ENCODE measurements around the gene CPA2.
A peak's percentile ranks its signal among the peaks of the same experiment; 100 is the strongest.

Gene CPA2

DNA sequence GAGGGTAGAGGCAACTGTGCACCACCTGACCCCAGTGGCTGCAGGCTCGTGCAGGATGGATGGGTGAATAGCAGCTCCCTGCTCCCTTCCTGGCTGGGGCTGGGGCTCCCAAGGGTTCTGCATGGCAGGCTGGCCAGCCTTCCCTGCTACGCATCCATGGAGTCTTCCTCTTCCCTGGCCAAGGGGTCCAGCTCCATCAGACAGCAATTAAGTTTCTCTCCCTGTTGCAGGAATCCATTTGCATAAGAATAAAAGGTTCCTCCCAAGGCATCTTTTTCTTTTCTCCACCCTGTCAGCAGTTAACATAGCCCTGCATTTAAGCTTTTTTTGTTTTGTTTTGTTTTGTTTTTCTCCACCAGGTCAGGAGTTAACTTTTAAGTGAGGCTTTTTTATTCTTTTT lies 10.0 kb upstream of the CPA2 start:
- DNase-seq: no peak

DNA sequence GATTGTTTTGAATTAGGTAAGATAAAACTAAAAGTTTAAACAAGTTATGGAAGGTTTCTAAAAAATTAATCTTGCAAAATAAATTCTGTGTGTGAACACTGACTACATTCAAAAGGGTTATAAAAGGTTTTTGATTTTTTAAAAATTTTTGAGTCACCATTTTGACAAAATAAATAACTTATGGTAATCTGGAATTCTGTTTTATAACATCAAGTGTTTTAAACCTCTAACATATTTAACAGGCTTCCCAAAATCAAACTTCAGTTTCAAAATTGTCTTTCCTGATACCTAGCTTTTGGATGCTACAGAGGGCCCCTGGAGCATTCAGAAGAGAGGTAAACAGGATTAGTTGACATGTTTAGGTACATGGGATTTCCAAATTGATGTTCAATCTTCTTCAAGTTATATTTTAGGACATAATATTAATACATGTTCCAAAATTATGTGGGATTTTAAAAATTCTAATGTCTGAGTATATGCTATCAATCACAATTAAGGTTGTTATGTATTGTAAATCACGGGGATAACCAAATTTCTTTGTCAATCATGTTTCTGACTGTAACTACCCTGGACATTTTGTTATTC lies 8.1 kb upstream of the CPA2 start:
- DNase-seq: no peak

DNA sequence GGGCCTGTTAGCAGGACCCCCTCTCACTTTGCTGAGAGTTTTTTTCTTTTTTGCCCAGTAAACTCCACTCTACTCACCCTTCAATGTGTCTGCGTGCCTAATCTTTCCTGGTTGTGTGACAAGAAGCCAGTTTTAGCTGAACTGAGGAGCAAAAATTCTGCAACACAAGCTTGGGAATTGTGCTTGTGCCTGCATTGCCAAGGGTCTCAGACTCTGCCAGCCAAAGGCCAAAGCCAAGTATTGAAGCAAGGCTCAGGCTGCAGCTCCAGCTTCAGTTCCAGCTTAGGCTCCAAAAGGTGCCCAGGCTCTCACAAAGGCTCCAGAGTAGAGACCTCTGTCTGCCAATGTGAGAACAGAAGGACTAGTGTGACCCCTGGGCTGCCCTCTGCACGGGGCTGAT lies 4.2 kb upstream of the CPA2 start:
- no peak for DNase-seq

- DNase-seq: no peak
Measured at GRCh38 chr7:130263130-130263529, 3.5 kb upstream of the CPA2 start.

GRCh38 chr7:130266961-130267321 lies 278 bp downstream of the CPA2 start:
- no peak for DNase-seq

- no peak for DNase-seq
Measured at GRCh38 chr7:130268463-130269317, 2.0 kb downstream of the CPA2 start.

GRCh38 chr7:130269318-130269694 lies 2.6 kb downstream of the CPA2 start:
- DNase-seq: no peak

- DNase-seq: no peak
Measured at GRCh38 chr7:130270947-130271800, 4.5 kb downstream of the CPA2 start.

- no peak for DNase-seq
Measured at GRCh38 chr7:130272381-130273080, 5.9 kb downstream of the CPA2 start.

- DNase-seq: peak; percentile 4
Measured at GRCh38 chr7:130273081-130273932, 6.6 kb downstream of the CPA2 start.

DNA sequence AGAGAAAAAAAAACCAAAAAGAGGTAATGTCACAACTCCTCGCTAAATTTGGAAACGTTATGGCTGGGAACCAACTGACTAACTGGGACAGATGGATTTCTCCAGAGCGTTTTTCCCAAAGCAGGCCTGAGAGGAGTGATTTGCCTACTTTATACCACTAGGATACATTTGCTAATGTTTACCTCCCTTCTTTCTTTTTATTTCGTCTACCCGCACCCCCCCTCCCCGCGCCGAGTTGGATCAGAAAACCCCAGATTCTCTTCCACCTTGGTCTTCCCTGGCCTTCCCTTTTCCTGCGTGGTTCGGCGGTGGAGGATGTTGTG lies 7.2 kb downstream of the CPA2 start:
- DNase-seq: no peak

- no peak for DNase-seq
Measured at GRCh38 chr7:130274296-130274695, 7.6 kb downstream of the CPA2 start.

DNA sequence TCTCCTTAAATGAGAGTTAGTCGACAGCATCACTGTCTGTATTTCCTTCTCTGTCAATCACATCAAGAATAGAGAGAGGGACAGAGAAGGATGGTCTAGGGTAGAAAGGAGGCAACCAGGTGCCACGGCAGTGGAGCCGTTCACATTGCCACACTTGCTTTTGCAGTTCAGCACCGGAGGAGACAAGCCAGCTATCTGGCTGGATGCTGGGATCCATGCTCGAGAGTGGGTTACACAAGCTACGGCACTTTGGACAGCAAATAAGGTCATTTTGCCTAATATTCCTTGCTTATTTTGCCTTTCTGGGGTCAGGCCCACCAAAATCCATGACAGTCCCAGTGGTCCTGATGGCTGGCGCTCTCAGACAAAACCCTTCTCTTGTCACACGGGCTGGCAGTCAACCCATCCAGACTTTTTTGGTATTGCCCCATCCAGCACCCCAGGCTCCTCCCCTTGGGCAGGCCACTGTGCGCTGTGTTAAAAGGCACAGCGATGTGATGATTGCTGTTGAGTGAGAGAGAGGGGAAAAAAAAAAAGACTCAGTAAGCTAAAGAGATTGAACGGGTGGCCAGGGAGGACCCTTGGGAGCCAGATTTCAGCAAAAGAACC lies 8.4 kb downstream of the CPA2 start:
- DNase-seq: no peak

DNA sequence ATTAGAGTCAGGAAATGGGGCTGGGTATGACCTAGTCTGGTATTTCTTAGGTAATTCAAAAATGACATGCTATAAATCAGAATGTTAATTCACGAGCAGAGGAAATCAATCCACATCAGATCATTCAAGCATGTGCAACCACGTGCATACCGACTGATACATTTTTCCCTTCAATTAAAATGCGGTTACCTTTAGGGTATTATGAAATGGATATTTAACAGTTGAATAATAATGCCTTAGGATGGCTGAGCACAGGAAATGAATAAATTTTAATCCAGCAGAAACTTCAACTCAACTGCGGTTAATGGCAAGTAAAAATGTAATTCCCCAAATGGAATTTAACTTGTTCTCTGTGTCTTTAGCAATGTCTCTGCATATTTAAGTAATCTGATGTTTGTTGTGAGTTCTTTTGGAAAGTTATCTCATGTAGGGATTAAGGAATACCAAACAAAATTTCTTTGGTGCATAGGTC lies 9.2 kb downstream of the CPA2 start:
- no peak for DNase-seq

- no peak for DNase-seq
Measured at GRCh38 chr7:130276796-130277762, 10.4 kb downstream of the CPA2 start.

DNA sequence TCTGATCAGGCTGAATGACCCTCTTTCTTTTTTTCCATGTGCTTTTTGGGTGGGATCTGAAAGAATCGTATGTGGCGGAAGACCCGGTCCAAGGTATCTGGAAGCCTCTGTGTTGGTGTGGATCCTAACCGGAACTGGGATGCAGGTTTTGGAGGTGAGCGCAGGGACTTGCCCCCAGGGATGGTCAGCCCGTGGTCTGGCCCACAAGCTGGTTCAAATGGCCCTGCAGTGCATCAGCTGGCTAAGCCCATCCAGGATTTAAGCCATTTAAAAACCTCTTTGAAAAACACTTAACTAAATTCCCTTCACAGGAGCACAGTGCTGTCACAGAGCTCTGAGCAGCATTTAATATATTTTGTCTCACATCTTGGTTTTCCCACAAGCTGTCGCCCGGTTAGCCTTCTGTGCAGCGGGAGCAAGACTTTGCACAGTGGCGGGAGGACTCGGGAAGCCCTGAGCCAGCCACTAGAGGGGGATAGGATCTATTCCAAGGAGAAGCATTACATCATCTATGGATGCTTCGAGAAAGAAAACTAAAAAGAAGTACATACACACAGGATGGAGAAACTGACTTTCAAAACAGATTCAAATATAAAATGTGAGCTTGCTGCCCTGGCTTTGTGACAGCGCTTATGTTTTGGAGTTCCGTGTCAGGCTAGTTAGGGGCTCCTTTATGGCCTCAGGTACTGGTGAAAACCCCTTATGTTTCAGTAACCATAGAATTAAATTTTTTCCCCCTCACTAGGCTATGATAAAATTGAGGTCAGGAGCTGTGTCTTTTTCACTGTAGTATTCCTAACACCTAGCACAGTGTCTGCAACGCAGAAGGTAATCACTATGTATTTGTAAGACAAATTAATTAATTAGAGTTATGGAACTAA lies 11.3 kb downstream of the CPA2 start:
- DNase-seq: peak; percentile 4

- no peak for DNase-seq
Measured at GRCh38 chr7:130278860-130279259, 12.2 kb downstream of the CPA2 start.

GRCh38 chr7:130279286-130279685 lies 12.6 kb downstream of the CPA2 start:
- DNase-seq: no peak

DNA sequence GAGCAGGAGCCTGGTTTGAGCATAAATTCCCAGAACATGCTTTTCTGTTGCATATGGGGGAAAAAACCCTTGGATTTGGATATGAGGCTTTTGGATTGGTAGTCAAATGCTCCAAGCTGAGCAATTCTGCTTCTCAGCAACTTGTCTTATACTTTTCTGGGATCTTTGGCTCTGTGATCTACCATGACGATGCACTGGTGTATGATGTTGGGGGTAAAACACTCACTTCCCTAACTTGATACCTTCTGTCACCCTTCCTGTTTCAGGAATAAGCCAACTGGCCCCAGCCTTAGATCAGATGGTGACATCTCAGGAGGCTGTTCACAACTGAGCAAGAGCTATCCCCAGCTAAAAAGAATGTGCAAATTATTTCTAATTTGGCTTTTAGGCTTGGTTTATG lies 13.2 kb downstream of the CPA2 start:
- DNase-seq: no peak

GRCh38 chr7:130281260-130281659 lies 14.6 kb downstream of the CPA2 start:
- no peak for DNase-seq

Data from inflammatory macrophage treated with lipopolysaccharide for 4 hours (primary cell).